HG03378 (cell line): ENCODE results near the gene GIMAP7.
"Not testable (repeated sequence)": the region's sequence is repeated elsewhere in the genome, so short reads cannot be mapped to it uniquely, and the experiment has no call there.

Experiments used
- ATAC-seq: cut with Tn5 transposase; IDR thresholded peaks from one replicate; pipeline ENCODE4 v1.9.1; 2021; ENCODE audit warnings: mild to moderate bottlenecking, moderate library complexity; ENCODE audit not compliant: unreplicated experiment

GIMAP7 gene

GRCh38 chr7:150514748-150515222 lies at the start of gene GIMAP7:
TSS of gene GIMAP7 (plus strand) at chr7:150514872. CDS start at chr7:150519975, 5,103 bp downstream.
- no peak for ATAC-seq

- ATAC-seq = no peak
Measured at GRCh38 chr7:150464962-150465361, 49.7 kb upstream of the GIMAP7 start.

GRCh38 chr7:150465414-150465813 lies 49.3 kb upstream of the GIMAP7 start:
- no peak for ATAC-seq

GRCh38 chr7:150466477-150466876 lies 48.2 kb upstream of the GIMAP7 start:
- no peak for ATAC-seq

GRCh38 chr7:150468241-150468640 lies 46.4 kb upstream of the GIMAP7 start:
- no peak for ATAC-seq

GRCh38 chr7:150471886-150472285 lies 42.8 kb upstream of the GIMAP7 start:
- no peak for ATAC-seq

GRCh38 chr7:150473902-150474301 lies 40.8 kb upstream of the GIMAP7 start:
- ATAC-seq = no peak

GRCh38 chr7:150476285-150476684 lies 38.4 kb upstream of the GIMAP7 start:
- no peak for ATAC-seq

GRCh38 chr7:150476819-150477631 lies 37.6 kb upstream of the GIMAP7 start:
- no peak for ATAC-seq

GRCh38 chr7:150479023-150479716 lies 35.5 kb upstream of the GIMAP7 start:
- ATAC-seq = no peak

- ATAC-seq = no peak
Measured at GRCh38 chr7:150481186-150481920, 33.3 kb upstream of the GIMAP7 start.

GRCh38 chr7:150481922-150482321 lies 32.8 kb upstream of the GIMAP7 start:
- no peak for ATAC-seq

GRCh38 chr7:150483514-150483913 lies 31.2 kb upstream of the GIMAP7 start:
- not testable (repeated sequence) for ATAC-seq

- ATAC-seq = not testable (repeated sequence)
Measured at GRCh38 chr7:150484071-150484470, 30.6 kb upstream of the GIMAP7 start.

- no peak for ATAC-seq
Measured at GRCh38 chr7:150487625-150488024, 27.0 kb upstream of the GIMAP7 start.

GRCh38 chr7:150489782-150490181 lies 24.9 kb upstream of the GIMAP7 start:
- no peak for ATAC-seq

- not testable (repeated sequence) for ATAC-seq
Measured at GRCh38 chr7:150493442-150493841, 21.2 kb upstream of the GIMAP7 start.

GRCh38 chr7:150502519-150502918 lies 12.2 kb upstream of the GIMAP7 start:
- ATAC-seq = no peak

- ATAC-seq = no peak
Measured at GRCh38 chr7:150503155-150503554, 11.5 kb upstream of the GIMAP7 start.

- ATAC-seq = no peak
Measured at GRCh38 chr7:150503581-150503980, 11.1 kb upstream of the GIMAP7 start.

- ATAC-seq = no peak
Measured at GRCh38 chr7:150507947-150508602, 6.6 kb upstream of the GIMAP7 start.
